ENCODE results near the gene ERP27. TPM values are rescaled to one million over a fixed set of nuclear protein-coding genes. Genes with fewer than 3 reads are reported as not detected.

ERP27 gene
- total RNA-seq (2022; extraction: Qiagen RNA extraction): not detected in 5 replicates

GRCh38 chr12:14938301-14938700, at the start of gene ERP27:
Gene ERP27, minus strand, starts transcription at chr12:14938537. Its CDS starts 29 bp downstream, at chr12:14938508.

GRCh38 chr12:14972816-14973215, 34.5 kb upstream of the ERP27 start, which contains the start of gene PDE6H:
Gene PDE6H, plus strand, starts transcription at chr12:14973042. Its CDS starts 4,971 bp downstream, at chr12:14978013.

GRCh38 chr12:14961466-14962152, 23.3 kb upstream of the ERP27 start, which contains the start of gene ARHGDIB:
Gene ARHGDIB, minus strand, starts transcription at chr12:14961601. Its CDS starts 10,889 bp downstream, at chr12:14950712.

GRCh38 chr12:14885718-14886221, 52.6 kb downstream of the ERP27 start, which contains the start of gene MGP:
Gene MGP, minus strand, starts transcription at chr12:14885854. Its CDS starts 63 bp downstream, at chr12:14885791.

Other genes with a start within 250 kb of the ERP27 start
- gene GUCY2C, start 241.9 kb downstream of the ERP27 start, total RNA-seq (2022; extraction: Qiagen RNA extraction): 0.02 to 0.03 TPM in 2 of 5 replicates, not detected in the others
- gene WBP11, start 135.1 kb downstream of the ERP27 start, total RNA-seq (2022; extraction: Qiagen RNA extraction): 41.3 to 49.4 TPM (median 43.6 TPM) in 5 replicates
- gene C12orf60, start 134.9 kb downstream of the ERP27 start, total RNA-seq (2022; extraction: Qiagen RNA extraction): 1.7 to 2.3 TPM (median 1.7 TPM) in 5 replicates
- gene SMCO3, start 124.4 kb downstream of the ERP27 start, total RNA-seq (2022; extraction: Qiagen RNA extraction): 0.02 to 0.05 TPM (median 0.05 TPM) in 3 of 5 replicates, not detected in the others
- 0.06 TPM in 1 of 5 replicates, not detected in the others for gene ART4, start 95.0 kb downstream of the ERP27 start, total RNA-seq (2022; extraction: Qiagen RNA extraction)
- 0.06 to 0.09 TPM (median 0.08 TPM) in 3 of 5 replicates, not detected in the others for gene MGP, start 52.7 kb downstream of the ERP27 start, total RNA-seq (2022; extraction: Qiagen RNA extraction)
- 0.88 to 1.7 TPM (median 1.2 TPM) in 5 replicates for gene ARHGDIB, start 23.1 kb upstream of the ERP27 start, total RNA-seq (2022; extraction: Qiagen RNA extraction)
- gene PDE6H, start 34.5 kb upstream of the ERP27 start, total RNA-seq (2022; extraction: Qiagen RNA extraction): not detected in 5 replicates

All from A549 treated with AZD2906 at 1 μM for 4 hours (cell line).